Measurements from ENCODE around the gene ROR1. TPM values are rescaled to one million over a fixed set of nuclear protein-coding genes. Genes with fewer than 3 reads are reported as not detected.

The ROR1 gene
- total RNA-seq, 1 experiment from 2014 or later: 19.0 TPM

- TF ChIP-seq CTCF (conservative IDR thresholded peaks at IDR 0.05) (no peak), EZH2 (IDR thresholded peaks at IDR 0.05; ENCODE audit: low read depth) (no peak)
- no peak overlapping the region for H2AFZ ChIP-seq
- H4K20me1 ChIP-seq (ENCODE audit: insufficient read depth): no peaks in the 10 kb centered on the region
- no peaks in the 10 kb centered on the region for H3K9me3 ChIP-seq (ENCODE audit: insufficient read depth, low read depth)
- H3K27me3 ChIP-seq (ENCODE audit: insufficient read depth, low read depth): no peaks in the 10 kb centered on the region
- peaks cover 59% of the 10 kb centered on the region for H3K4me1 ChIP-seq (replicated peaks; ENCODE audit: insufficient read depth)
- BruUV-seq (replicated peaks): no TSS peak
- intact Hi-C loops (cut with micrococcal nuclease; ENCODE audit: unreplicated experiment): loop anchor here (2.0 to 5.0 kb wide), 4 partner anchors 47 to 305 kb away; no protein-coding TSS in a partner anchor
- no peak overlapping the region for H3K4me3 ChIP-seq
- peaks cover 34% of the 10 kb centered on the region for H3F3A ChIP-seq (ENCODE audit: insufficient read depth, low read depth)
- CTCF ChIA-PET: interaction anchor here (0.8 to 2.6 kb wide), 4 partner anchors 148 to 259 kb away, joined by 3 to 14 read pairs (median 4); partner anchors contain the start of gene ROR1
- H3K36me3 ChIP-seq (ENCODE audit: low read depth): 0 out of 2 replicates have a peak, but pooled peaks cover 8% of the 10 kb centered on the region
- H3K27ac ChIP-seq: peak overlapping the region; percentile 97
- peaks cover 49% of the 10 kb centered on the region for H3K79me2 ChIP-seq (ENCODE audit: low read depth)
- no peak for DNase-seq
- no peaks in the 10 kb centered on the region for H3K9me2 ChIP-seq (ENCODE audit: insufficient read depth)
- H3K4me2 ChIP-seq: peak overlapping the region; percentile 24; the same call in 1 of the 2 replicates
- POLR2A ChIA-PET (ENCODE audit: unreplicated experiment): no interaction called here
Measured at GRCh38 chr1:63921802-63922201, 148.0 kb downstream of the ROR1 start.

- DNase-seq: no peak
- no TSS peak for BruUV-seq (replicated peaks)
- peaks cover 34% of the 10 kb centered on the region for H3F3A ChIP-seq (ENCODE audit: insufficient read depth, low read depth)
Measured at GRCh38 chr1:63922848-63923247, 149.0 kb downstream of the ROR1 start.

GRCh38 chr1:63923302-63923701 lies 149.5 kb downstream of the ROR1 start:
- no peak overlapping the region for H2AFZ ChIP-seq
- no peak overlapping the region for H3K4me2 ChIP-seq
- ChIA-PET CTCF (interaction anchor here (1.3 to 1.6 kb wide), 2 partner anchors 210 to 214 kb away, joined by 3 to 4 read pairs; no protein-coding TSS in a partner anchor), POLR2A (ENCODE audit: unreplicated experiment) (no interaction called here)
- H4K20me1 ChIP-seq (ENCODE audit: insufficient read depth): no peaks in the 10 kb centered on the region
- peaks cover 34% of the 10 kb centered on the region for H3F3A ChIP-seq (ENCODE audit: insufficient read depth, low read depth)
- no peak for DNase-seq
- intact Hi-C loops (cut with micrococcal nuclease; ENCODE audit: unreplicated experiment): loop anchor here (5.0 kb wide), 2 partner anchors 299 to 306 kb away; no protein-coding TSS in a partner anchor
- no peak overlapping the region for H3K27ac ChIP-seq
- no peaks in the 10 kb centered on the region for H3K9me3 ChIP-seq (ENCODE audit: insufficient read depth, low read depth)
- no peaks in the 10 kb centered on the region for H3K27me3 ChIP-seq (ENCODE audit: insufficient read depth, low read depth)
- H3K9me2 ChIP-seq (ENCODE audit: insufficient read depth): no peaks in the 10 kb centered on the region
- BruUV-seq (replicated peaks): no TSS peak
- peaks cover 50% of the 10 kb centered on the region for H3K79me2 ChIP-seq (ENCODE audit: low read depth)
- no peak for TF ChIP-seq EZH2 (IDR thresholded peaks at IDR 0.05; ENCODE audit: low read depth)
- no peak for TF ChIP-seq CTCF (conservative IDR thresholded peaks at IDR 0.05)
- peaks cover 51% of the 10 kb centered on the region for H3K4me1 ChIP-seq (replicated peaks; ENCODE audit: insufficient read depth)
- H3K36me3 ChIP-seq (ENCODE audit: low read depth): no peaks in the 10 kb centered on the region
- H3K4me3 ChIP-seq: no peak overlapping the region

More at GRCh38 chr1:63922848-63923247, 149.0 kb downstream of the ROR1 start:
- no peaks in the 10 kb centered on the region for H4K20me1 ChIP-seq (ENCODE audit: insufficient read depth)
- peak overlapping the region; percentile 97; the same call in 1 of the 2 replicates for H3K27ac ChIP-seq
- intact Hi-C loops (cut with micrococcal nuclease; ENCODE audit: unreplicated experiment): loop anchor here (5.0 kb wide), 2 partner anchors 299 to 306 kb away; no protein-coding TSS in a partner anchor
- TF ChIP-seq EZH2 (IDR thresholded peaks at IDR 0.05; ENCODE audit: low read depth) (no peak), CTCF (conservative IDR thresholded peaks at IDR 0.05) (no peak)
- no peaks in the 10 kb centered on the region for H3K9me3 ChIP-seq (ENCODE audit: insufficient read depth, low read depth)
- peaks cover 55% of the 10 kb centered on the region for H3K4me1 ChIP-seq (replicated peaks; ENCODE audit: insufficient read depth)
- CTCF ChIA-PET: interaction anchor here (0.8 to 1.6 kb wide), 3 partner anchors 149 to 214 kb away, joined by 3 to 4 read pairs (median 4); partner anchors contain the start of gene ROR1
- POLR2A ChIA-PET (ENCODE audit: unreplicated experiment): no interaction called here
- no peak overlapping the region for H3K4me3 ChIP-seq
- no peaks in the 10 kb centered on the region for H3K9me2 ChIP-seq (ENCODE audit: insufficient read depth)
- 0 out of 2 replicates have a peak, but pooled peaks cover 4% of the 10 kb centered on the region for H3K36me3 ChIP-seq (ENCODE audit: low read depth)
- H3K79me2 ChIP-seq (ENCODE audit: low read depth): peaks cover 49% of the 10 kb centered on the region
- no peak overlapping the region for H3K4me2 ChIP-seq
- H3K27me3 ChIP-seq (ENCODE audit: insufficient read depth, low read depth): no peaks in the 10 kb centered on the region
- H2AFZ ChIP-seq: no peak overlapping the region
